Left colon (tissue), 2 donors: ENCODE results near the gene GAPDH. TPM values are rescaled to one million over a fixed set of nuclear protein-coding genes. Genes with fewer than 3 reads are reported as not detected.
"Not testable (repeated sequence)": the region's sequence is repeated elsewhere in the genome, so short reads cannot be mapped to it uniquely, and the experiment has no call there.

Experiments used
- ATAC-seq: fragments of 200-7000 bp; cut with Tn5 transposase; one replicate; pipeline ENCODE4 v1.9.1; 2020; ENCODE audit warnings: mild to moderate bottlenecking, moderate library complexity
- DNase-seq, 2 donors: peaks; one replicate each; pipeline ENCODE4 v3.0.0-alpha.2; 2020
- intact Hi-C, 2 donors: fragments of 100-400 bp; cut with DNase I in 1 of 2; cut with micrococcal nuclease in 1 of 2; formaldehyde crosslinking; loops; one replicate each; pipeline versions ENCODE4 v1.11.2 to v1.14.0; 2022; cut with DNase I, micrococcal nuclease
- total RNA-seq, 2 donors: library from RNA; stranded (reverse); fragmentation: NEBNext Ultra II Directional; extraction: Animal tissue kit (Norgen Biotek cat#: 25700); gene quantifications; one replicate each; pipeline ENCODE4 v1.2.1, GENCODE V29; 2021
- donor health status: DM: no; HTN: no; CAD: no.
- donor health status: DM: yes; HTN: yes; CAD: no.

Gene GAPDH
- total RNA-seq, 2 donors from 2014 or later: 2,230 to 2,756 TPM

- intact Hi-C loops: no loop called here
- DNase-seq (no peak), ATAC-seq (no peak)
Observed at GRCh38 chr12:6526766-6527525, 7.4 kb upstream of the GAPDH start.

GRCh38 chr12:6527711-6528110, 6.6 kb upstream of the GAPDH start:
- ATAC-seq (no peak), DNase-seq (no peak)
- intact Hi-C loops: no loop called here

- intact Hi-C loops: no loop called here
- DNase-seq (no peak), ATAC-seq (no peak)
Observed at GRCh38 chr12:6528539-6529235, 5.6 kb upstream of the GAPDH start.

- ATAC-seq (no peak), DNase-seq (no peak)
- intact Hi-C loops: no loop called here
Observed at GRCh38 chr12:6529291-6529737, 5.0 kb upstream of the GAPDH start.

- intact Hi-C loops: loop anchor here in 1 of 2 donors (10.0 kb wide), 2 partner anchors 106 to 196 kb away; no protein-coding TSS in a partner anchor
- DNase-seq (no peak), ATAC-seq (no peak)
Observed at GRCh38 chr12:6530576-6531260, 3.6 kb upstream of the GAPDH start.

- peak in 1 of 2 donors; percentile 83 for DNase-seq
- intact Hi-C loops: loop anchor here in 1 of 2 donors (10.0 kb wide), 2 partner anchors 107 to 197 kb away; no protein-coding TSS in a partner anchor
- no peak for ATAC-seq
Observed at GRCh38 chr12:6532051-6532926, 2.0 kb upstream of the GAPDH start.

GRCh38 chr12:6532927-6533652, 1.2 kb upstream of the GAPDH start:
- intact Hi-C loops: loop anchor here in 1 of 2 donors (10.0 kb wide), 2 partner anchors 108 to 198 kb away; no protein-coding TSS in a partner anchor
- DNase-seq (peak; percentile 75 to 78), ATAC-seq (peak; percentile 61)

GRCh38 chr12:6533653-6533922, 729 bp upstream of the GAPDH start:
- peak; percentile 30 for ATAC-seq
- intact Hi-C loops: loop anchor here in 1 of 2 donors (10.0 kb wide), 2 partner anchors 109 to 199 kb away; no protein-coding TSS in a partner anchor
- DNase-seq: no peak

GRCh38 chr12:6534695-6534944, 303 bp downstream of the GAPDH start:
- peak; percentile 44 for ATAC-seq
- intact Hi-C loops: loop anchor here in 1 of 2 donors (10.0 kb wide), 2 partner anchors 110 to 200 kb away; no protein-coding TSS in a partner anchor
- no peak for DNase-seq

GRCh38 chr12:6534945-6535696, 804 bp downstream of the GAPDH start:
- intact Hi-C loops: loop anchor here in 1 of 2 donors (10.0 kb wide), 2 partner anchors 110 to 200 kb away; no protein-coding TSS in a partner anchor
- ATAC-seq (peak; percentile 40), DNase-seq (peak; percentile 77 to 81)

- intact Hi-C loops: loop anchor here in 1 of 2 donors (10.0 kb wide), 2 partner anchors 111 to 201 kb away; no protein-coding TSS in a partner anchor
- ATAC-seq (no peak), DNase-seq (no peak)
Observed at GRCh38 chr12:6535697-6535946, 1.3 kb downstream of the GAPDH start.

- DNase-seq: no peak
- ATAC-seq: no peak
- intact Hi-C loops: loop anchor here in 1 of 2 donors (10.0 kb wide), 2 partner anchors 111 to 201 kb away; no protein-coding TSS in a partner anchor
Observed at GRCh38 chr12:6535960-6536847, 1.9 kb downstream of the GAPDH start.

GRCh38 chr12:6536894-6537579, 2.7 kb downstream of the GAPDH start:
- no peak for ATAC-seq
- intact Hi-C loops: loop anchor here in 1 of 2 donors (10.0 kb wide), 2 partner anchors 112 to 202 kb away; no protein-coding TSS in a partner anchor
- DNase-seq: no peak

GRCh38 chr12:6537580-6538419, 3.5 kb downstream of the GAPDH start:
- ATAC-seq: not testable (repeated sequence)
- peak; percentile 80 to 89 for DNase-seq
- intact Hi-C loops: loop anchor here in 1 of 2 donors (10.0 kb wide), 2 partner anchors 113 to 203 kb away; no protein-coding TSS in a partner anchor
